IMR-90 (cell line): ENCODE results near the gene CLEC20A. TPM values are rescaled to one million over a fixed set of nuclear protein-coding genes. Genes with fewer than 3 reads are reported as not detected.

Experiments
- ATAC-seq: fragments of 200-7000 bp; cut with Tn5 transposase; 2 replicates; pipeline ENCODE4 v1.9.1; 2020; ENCODE audit warnings: low read depth, mild to moderate bottlenecking, moderate library complexity
- BruUV-seq: library from RNA; stranded (reverse); fragments of 400-500 nt; replicated peaks from 2 replicates; lab custom pipeline; 2021; lab: Mats Ljungman, UMichigan
- CTCF ChIA-PET: fragments of 300-600 bp; formaldehyde crosslinking; extraction: SDS; loops from one replicate; lab custom pipeline; 2021; ENCODE audit warnings: antibody characterized with exemption; lab: Yijun Ruan, JAX
- POLR2A ChIA-PET: fragments of 300-600 bp; sonication (Branson Sonifier 250); formaldehyde crosslinking; loops from one replicate; lab custom pipeline; 2022; ENCODE audit warnings: antibody characterized with exemption; ENCODE audit not compliant: unreplicated experiment; lab: Charles Lee
- DNase-seq: peaks from one replicate; pipeline ENCODE4 v3.0.0; 2013
- H2AFZ ChIP-seq: replicated peaks from 2 replicates; pipeline ENCODE3; 2013; ENCODE audit warnings: low read length, mild to moderate bottlenecking; ENCODE audit not compliant: poor library complexity
- H2AK5ac ChIP-seq: 2 replicates; pipeline ENCODE4 v1.6.1; 2013; ENCODE audit warnings: low read depth, low read length, inconsistent platforms
- H2AK9ac ChIP-seq: replicated peaks from 2 replicates; pipeline ENCODE3; 2013; ENCODE audit warnings: mild to moderate bottlenecking, low read depth, low read length, moderate library complexity; ENCODE audit not compliant: poor library complexity
- H2BK120ac ChIP-seq: 2 replicates; pipeline ENCODE4 v1.6.1; 2013; ENCODE audit warnings: low read depth, low read length, inconsistent platforms
- H2BK15ac ChIP-seq: 3 replicates; pipeline ENCODE4 v1.6.1; 2013; ENCODE audit warnings: low read depth, low read length, inconsistent platforms
- H2BK20ac ChIP-seq: 2 replicates; pipeline ENCODE4 v1.6.1; 2013; ENCODE audit warnings: low read depth, mild to moderate bottlenecking, inconsistent platforms, low read length, moderate library complexity
- H2BK5ac ChIP-seq: 2 replicates; pipeline ENCODE4 v1.6.1; 2013; ENCODE audit warnings: mild to moderate bottlenecking, low read depth, low read length, inconsistent platforms; ENCODE audit not compliant: poor library complexity, severe bottlenecking
- H3K14ac ChIP-seq: replicated peaks from 2 replicates; pipeline ENCODE4 v1.6.1; 2013; ENCODE audit warnings: low read depth, low read length, inconsistent platforms
- H3K18ac ChIP-seq: 2 replicates; pipeline ENCODE4 v1.6.1; 2013; ENCODE audit warnings: low read depth, low read length, control low read depth
- H3K23ac ChIP-seq: 2 replicates; pipeline ENCODE4 v1.6.1; 2013; ENCODE audit warnings: low read depth, low read length, inconsistent platforms
- H3K27ac ChIP-seq: 2 replicates; pipeline ENCODE4 v1.5.1; 2013; ENCODE audit warnings: mild to moderate bottlenecking, control low read depth, low read length; ENCODE audit not compliant: insufficient read depth
- H3K27me3 ChIP-seq: 2 replicates; pipeline ENCODE4 v1.6.1; 2013; ENCODE audit warnings: low read length; ENCODE audit not compliant: control insufficient read depth, insufficient read depth
- H3K36me3 ChIP-seq: 2 replicates; pipeline ENCODE4 v1.6.1; 2013; ENCODE audit warnings: low read length, mixed read lengths; ENCODE audit not compliant: control insufficient read depth, insufficient read depth
- H3K4ac ChIP-seq: 2 replicates; pipeline ENCODE4 v1.6.1; 2013; ENCODE audit warnings: low read depth, low read length, inconsistent platforms
- H3K4me1 ChIP-seq: 2 replicates; pipeline ENCODE4 v1.6.1; 2013; ENCODE audit warnings: low read length, mixed read lengths; ENCODE audit not compliant: control insufficient read depth, insufficient read depth
- H3K4me2 ChIP-seq: 2 replicates; pipeline ENCODE4 v1.6.1; 2013; ENCODE audit warnings: low read depth, mild to moderate bottlenecking, control low read depth, low read length, moderate library complexity
- H3K4me3 ChIP-seq: 2 replicates; pipeline ENCODE4 v1.5.1; 2013; ENCODE audit warnings: low read depth, mild to moderate bottlenecking, control low read depth, low read length, moderate library complexity; ENCODE audit not compliant: insufficient read depth
- H3K56ac ChIP-seq: 2 replicates; pipeline ENCODE4 v1.6.1; 2013; ENCODE audit warnings: low read length, inconsistent platforms; ENCODE audit not compliant: insufficient read depth; ENCODE audit errors: extremely low read depth
- H3K79me1 ChIP-seq, 2 experiments: 2 replicates each; pipeline ENCODE4 v1.6.1; 2013; ENCODE audit warnings: low read length in 2 of 2, inconsistent platforms in 1 of 2, low read depth in 1 of 2
- H3K9ac ChIP-seq: 2 replicates; pipeline ENCODE4 v1.6.1; 2013; ENCODE audit warnings: low read depth, low read length, control low read depth
- H3K9me1 ChIP-seq: 2 replicates; pipeline ENCODE4 v1.6.1; 2013; ENCODE audit warnings: low read length, inconsistent platforms; ENCODE audit not compliant: insufficient read depth
- H3K9me3 ChIP-seq: 2 replicates; pipeline ENCODE4 v1.6.1; 2013; ENCODE audit warnings: low read length; ENCODE audit not compliant: control insufficient read depth, insufficient read depth
- H4K20me1 ChIP-seq: 2 replicates; pipeline ENCODE4 v1.6.1; 2013; ENCODE audit warnings: low read length, inconsistent platforms; ENCODE audit not compliant: insufficient read depth
- H4K5ac ChIP-seq: 2 replicates; pipeline ENCODE4 v1.6.1; 2013; ENCODE audit warnings: mild to moderate bottlenecking, low read depth, low read length, control low read depth
- H4K8ac ChIP-seq, 2 experiments: 2 replicates each; pipeline ENCODE4 v1.6.1; 2013; ENCODE audit warnings: low read depth in 2 of 2, low read length in 2 of 2, control low read depth in 1 of 2, inconsistent platforms in 1 of 2
- H4K91ac ChIP-seq: 2 replicates; pipeline ENCODE4 v1.6.1; 2013; ENCODE audit warnings: low read depth, low read length, inconsistent platforms; ENCODE audit not compliant: insufficient read depth
- BHLHE40 ChIP-seq: fragments of 150-350 bp; IDR thresholded peaks from 2 replicates; pipeline ENCODE4 v1.6.1; 2016; ENCODE audit warnings: mild to moderate bottlenecking, low read depth, low read length
- CEBPB ChIP-seq: IDR thresholded peaks from 2 replicates; pipeline ENCODE4 v1.6.1; 2012; ENCODE audit warnings: low read depth, low read length, improper control_type of control experiment
- CHD1 ChIP-seq: IDR thresholded peaks from 2 replicates; pipeline ENCODE4 v1.6.1; 2012; ENCODE audit warnings: low read depth, low read length, improper control_type of control experiment
- FOS ChIP-seq: fragments of 150-350 bp; IDR thresholded peaks from 2 replicates; pipeline ENCODE4 v1.6.1; 2016; ENCODE audit warnings: low read depth, low read length
- MAFK ChIP-seq: IDR thresholded peaks from 2 replicates; pipeline ENCODE4 v1.6.1; 2012; ENCODE audit warnings: low read depth, low read length, improper control_type of control experiment
- MAZ ChIP-seq: IDR thresholded peaks from 2 replicates; pipeline ENCODE4 v1.6.1; 2012; ENCODE audit warnings: low read depth, mild to moderate bottlenecking, low read length, improper control_type of control experiment, moderate library complexity, borderline replicate concordance
- MXI1 ChIP-seq: IDR thresholded peaks from 2 replicates; pipeline ENCODE4 v1.6.1; 2012; ENCODE audit warnings: low read depth, mild to moderate bottlenecking, low read length, moderate library complexity, borderline replicate concordance
- NFE2L2 ChIP-seq: fragments of 150-350 bp; IDR thresholded peaks from 2 replicates; pipeline ENCODE4 v1.6.1; 2016; ENCODE audit warnings: low read depth, mild to moderate bottlenecking, low read length
- POLR2A ChIP-seq: IDR thresholded peaks from 2 replicates; pipeline ENCODE4 v1.6.1; 2012; ENCODE audit warnings: mild to moderate bottlenecking, low read depth, low read length
- RAD21 ChIP-seq: IDR thresholded peaks from 2 replicates; pipeline ENCODE4 v1.6.1; 2012; ENCODE audit warnings: low read length, improper control_type of control experiment
- RCOR1 ChIP-seq: IDR thresholded peaks from 2 replicates; pipeline ENCODE4 v1.6.1; 2012; ENCODE audit warnings: mild to moderate bottlenecking, low read length, improper control_type of control experiment; ENCODE audit not compliant: insufficient replicate concordance
- RFX5 ChIP-seq: IDR thresholded peaks from 2 replicates; pipeline ENCODE4 v1.8.0; 2012; ENCODE audit warnings: low read depth, mild to moderate bottlenecking, low read length, moderate library complexity
- WGBS, 2 experiments: methylation state at CpG; one replicate each; pipeline versions ENCODE4 v1.1.5 to v1.1.7; 2013; ENCODE audit warnings: missing lambda C conversion rate in 2 of 2; ENCODE audit not compliant: insufficient read length in 1 of 2; ENCODE audit errors: extremely low coverage in 2 of 2; 5-methylcytosine and 5-hydroxymethylcytosine counted together
- dilution Hi-C: fragments of 300-500 bp; cut with HindIII; formaldehyde crosslinking; loops from one replicate; pipeline ENCODE4 v1.14.3; 2018; ENCODE audit warnings: low sequenced_read_pairs; ENCODE audit not compliant: unreplicated experiment
- in situ Hi-C: fragments of 300-500 bp; cut with MboI; formaldehyde crosslinking; loops from 3 replicates; pipeline ENCODE4 v1.14.3; 2019; ENCODE audit warnings: low sequenced_read_pairs, inconsistent platforms, mixed read lengths
- intact Hi-C: fragments of 100-400 bp; cut with micrococcal nuclease; formaldehyde crosslinking; loops from 2 replicates; pipeline ENCODE4 v1.10.0; 2022
- polyA plus RNA-seq, 3 experiments: library from polyadenylated mRNA; depleted of rRNA; stranded (reverse); fragments of >200 nt; gene quantifications; 2 replicates each; pipeline ENCODE4 v1.2.3, GENCODE V29; 2012; ENCODE audit warnings: low replicate concordance in 1 of 3
- total RNA-seq: library from RNA; depleted of rRNA; stranded (reverse); fragments of >200 nt; gene quantifications from 2 replicates; pipeline ENCODE4 v1.2.3, GENCODE V29; 2012
- TF ChIP-seq, protein P1 (sequence below): conservative IDR thresholded peaks from 2 replicates; pipeline ENCODE4 v1.5.1; 2012; ENCODE audit warnings: mild to moderate bottlenecking, low read depth, low read length, improper control_type of control experiment
- TF ChIP-seq, protein P2 (sequence below): fragments of 150-350 bp; IDR thresholded peaks from 2 replicates; pipeline ENCODE4 v1.6.1; 2017; ENCODE audit warnings: mild to moderate bottlenecking, antibody characterized with exemption, low read length, low read depth

The CLEC20A gene
- total and polyA plus RNA-seq, 2 of the 4 experiments (the other 2 are of a cell fraction), result not detected

GRCh38 chr1:178464141-178464540 is 32.6 kb downstream of the CLEC20A start:
- dilution Hi-C loops (no loop called here), intact Hi-C loops (no loop called here), in situ Hi-C loops (no loop called here)
- 33% methylated on average over 1 of the region's 1 CpG; no CpG with 5 or more reads in 1 of the 2 experiments for WGBS, 2 experiments
- H3K27me3 ChIP-seq, result no peaks in the 10 kb centered on the region
- no peak overlapping the region for H3K18ac ChIP-seq
- no peaks in the 10 kb centered on the region for H4K20me1 ChIP-seq
- no peak overlapping the region for H3K4me2 ChIP-seq
- peaks cover 10% of the 10 kb centered on the region for H3K36me3 ChIP-seq
- no peak overlapping the region for H3K4me3 ChIP-seq
- H3K56ac ChIP-seq, result no peak overlapping the region
- H2BK5ac ChIP-seq, result peak overlapping the region; percentile 39
- no peak overlapping the region for H4K91ac ChIP-seq
- H2AK9ac ChIP-seq, result no peak overlapping the region
- H2AK5ac ChIP-seq, result no peak overlapping the region
- H2BK120ac ChIP-seq, result no peak overlapping the region
- DNase-seq, result no peak
- no peak overlapping the region for H3K27ac ChIP-seq
- no peak overlapping the region; the same call in 1 of the 2 replicates for H3K14ac ChIP-seq
- no peak overlapping the region for H3K9ac ChIP-seq
- peak overlapping the region; percentile 18; the same call in 1 of the 2 replicates for H3K23ac ChIP-seq
- TF ChIP-seq NFE2L2, result no peak
- TF ChIP-seq BHLHE40, result no peak
- no peak for TF ChIP-seq MXI1
- TF ChIP-seq, protein P1, sequence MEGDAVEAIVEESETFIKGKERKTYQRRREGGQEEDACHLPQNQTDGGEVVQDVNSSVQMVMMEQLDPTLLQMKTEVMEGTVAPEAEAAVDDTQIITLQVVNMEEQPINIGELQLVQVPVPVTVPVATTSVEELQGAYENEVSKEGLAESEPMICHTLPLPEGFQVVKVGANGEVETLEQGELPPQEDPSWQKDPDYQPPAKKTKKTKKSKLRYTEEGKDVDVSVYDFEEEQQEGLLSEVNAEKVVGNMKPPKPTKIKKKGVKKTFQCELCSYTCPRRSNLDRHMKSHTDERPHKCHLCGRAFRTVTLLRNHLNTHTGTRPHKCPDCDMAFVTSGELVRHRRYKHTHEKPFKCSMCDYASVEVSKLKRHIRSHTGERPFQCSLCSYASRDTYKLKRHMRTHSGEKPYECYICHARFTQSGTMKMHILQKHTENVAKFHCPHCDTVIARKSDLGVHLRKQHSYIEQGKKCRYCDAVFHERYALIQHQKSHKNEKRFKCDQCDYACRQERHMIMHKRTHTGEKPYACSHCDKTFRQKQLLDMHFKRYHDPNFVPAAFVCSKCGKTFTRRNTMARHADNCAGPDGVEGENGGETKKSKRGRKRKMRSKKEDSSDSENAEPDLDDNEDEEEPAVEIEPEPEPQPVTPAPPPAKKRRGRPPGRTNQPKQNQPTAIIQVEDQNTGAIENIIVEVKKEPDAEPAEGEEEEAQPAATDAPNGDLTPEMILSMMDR, result no peak
- TF ChIP-seq, protein P2, sequence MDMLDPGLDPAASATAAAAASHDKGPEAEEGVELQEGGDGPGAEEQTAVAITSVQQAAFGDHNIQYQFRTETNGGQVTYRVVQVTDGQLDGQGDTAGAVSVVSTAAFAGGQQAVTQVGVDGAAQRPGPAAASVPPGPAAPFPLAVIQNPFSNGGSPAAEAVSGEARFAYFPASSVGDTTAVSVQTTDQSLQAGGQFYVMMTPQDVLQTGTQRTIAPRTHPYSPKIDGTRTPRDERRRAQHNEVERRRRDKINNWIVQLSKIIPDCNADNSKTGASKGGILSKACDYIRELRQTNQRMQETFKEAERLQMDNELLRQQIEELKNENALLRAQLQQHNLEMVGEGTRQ, result no peak
- TF ChIP-seq RFX5, result no peak
- TF ChIP-seq RAD21, result no peak
- TF ChIP-seq POLR2A, result no peak
- no peak for TF ChIP-seq CEBPB
- TF ChIP-seq RCOR1, result no peak
- no peak for TF ChIP-seq FOS
- no peak for TF ChIP-seq MAFK
- no peak for TF ChIP-seq CHD1
- TF ChIP-seq MAZ, result no peak
- no peak for ATAC-seq
- no peak overlapping the region for H2AFZ ChIP-seq
- H4K8ac ChIP-seq, result no peak overlapping the region; a peak in 1 of 4 replicates
- CTCF ChIA-PET, result interaction anchor here (1.1 to 1.2 kb wide), 2 partner anchors 38 to 165 kb away, joined by 3 to 7 read pairs; no protein-coding TSS in a partner anchor
- 0 out of 3 replicates have a peak overlapping the region, but pooled peaks have one; percentile 4 for H2BK15ac ChIP-seq
- peaks cover 0 to 11% of the 10 kb centered on the region in 2 experiments; a peak in 2 of 4 replicates for H3K79me1 ChIP-seq
- no peak overlapping the region for H3K4ac ChIP-seq
- no TSS peak for BruUV-seq
- POLR2A ChIA-PET, result no interaction called here
- peaks cover 4% of the 10 kb centered on the region; the same call in 1 of the 2 replicates for H3K4me1 ChIP-seq
- no peak overlapping the region for H4K5ac ChIP-seq
- H3K9me3 ChIP-seq, result no peaks in the 10 kb centered on the region
- H3K9me1 ChIP-seq, result peaks cover 10% of the 10 kb centered on the region
- H2BK20ac ChIP-seq, result no peak overlapping the region
